MG63 (cell line): Measurements from ENCODE around the gene ADGRA3. TPM values are rescaled to one million over a fixed set of nuclear protein-coding genes. Genes with fewer than 3 reads are reported as not detected.

ENCODE experiments used
- DNase-seq: peaks from one replicate; pipeline ENCODE4 v3.0.0-alpha.2; 2020
- H3K27me3 ChIP-seq: fragments of 250-450 bp; sonication (Bioruptor Pico); 2 replicates; pipeline ENCODE4 v1.5.1; 2020; ENCODE audit warnings: mild to moderate bottlenecking, moderate library complexity
- H3K36me3 ChIP-seq: fragments of 250-450 bp; sonication (Bioruptor Pico); 2 replicates; pipeline ENCODE4 v1.5.1; 2020; ENCODE audit warnings: mild to moderate bottlenecking, moderate library complexity
- H3K4me3 ChIP-seq: fragments of 250-450 bp; sonication (Bioruptor Pico); 2 replicates; pipeline ENCODE4 v1.5.1; 2020; ENCODE audit warnings: mild to moderate bottlenecking, moderate library complexity
- H3K9me3 ChIP-seq: fragments of 250-450 bp; sonication (Bioruptor Pico); 2 replicates; pipeline ENCODE4 v1.5.1; 2020; ENCODE audit warnings: mild to moderate bottlenecking, moderate library complexity
- total RNA-seq: library from RNA; depleted of rRNA; stranded (reverse); fragments of >200 nt; shearing (Covaris generic); gene quantifications from 2 replicates; pipeline ENCODE4 v1.2.3, GENCODE V29; 2014; ENCODE audit warnings: low replicate concordance

Gene ADGRA3
- total RNA-seq, 1 experiment from 2014 or later, result 15.5 TPM

DNA sequence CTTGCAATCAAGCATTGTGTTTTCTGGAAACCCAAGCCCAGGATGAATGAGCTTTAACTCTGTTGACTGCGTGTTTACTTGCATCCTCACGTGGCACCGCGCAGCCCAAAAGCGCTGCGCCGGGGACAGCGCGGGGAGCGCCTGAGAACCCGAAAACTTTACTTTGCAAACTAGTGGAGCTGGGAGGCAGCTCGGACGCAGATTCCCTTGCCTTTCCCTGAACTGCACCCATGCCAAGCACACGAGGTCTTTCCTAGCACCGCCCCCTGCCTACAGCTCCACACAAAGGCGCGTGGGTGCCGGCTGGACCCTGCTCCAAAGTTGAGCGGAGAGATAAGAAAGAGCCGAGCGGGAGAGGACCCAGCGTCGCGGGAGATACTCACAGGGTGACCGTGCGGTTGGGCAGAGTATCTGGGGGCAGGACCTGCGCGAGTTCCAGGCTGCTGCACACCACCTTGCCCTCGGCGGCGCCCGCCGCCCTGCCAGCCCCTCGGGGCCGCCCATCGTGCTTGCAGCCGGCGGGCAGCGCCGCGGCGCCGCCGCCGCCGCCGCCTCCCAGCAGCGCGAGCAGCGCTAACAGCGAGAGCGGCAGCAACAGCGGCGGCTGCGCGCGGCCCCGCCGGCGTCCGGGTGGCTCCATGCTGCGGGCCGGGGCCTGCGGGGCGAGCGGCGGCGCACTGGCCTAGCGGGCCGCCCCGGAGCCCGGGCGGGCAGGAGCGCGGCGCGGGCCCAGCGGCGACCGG, 550 bp downstream of the ADGRA3 start:
- Histone ChIP-seq H3K36me3 (no peaks in the 10 kb centered on the region), H3K27me3 (no peaks in the 10 kb centered on the region), H3K9me3 (no peaks in the 10 kb centered on the region), H3K4me3 (peak overlapping the region; percentile 59)
- peak; percentile 71 for DNase-seq

DNA sequence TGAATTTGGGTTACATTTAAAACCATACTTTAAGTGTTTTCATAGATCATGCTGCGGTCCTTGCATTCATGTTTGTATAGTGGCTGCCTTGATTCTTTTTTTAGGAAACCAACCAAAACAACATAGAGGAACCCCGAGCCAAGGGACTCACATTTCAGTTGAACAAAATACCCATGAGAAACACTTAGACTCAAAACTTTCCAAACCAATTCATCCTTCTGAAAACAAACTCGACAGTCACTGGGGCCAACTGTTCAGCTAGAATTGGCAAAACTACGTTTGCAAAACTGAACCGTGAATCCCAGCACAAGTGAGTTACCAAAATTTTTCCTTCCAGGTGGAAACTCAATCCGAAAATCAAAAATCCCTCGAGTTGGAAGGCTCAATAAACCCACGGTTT, 1.4 kb downstream of the ADGRA3 start:
- no peak for DNase-seq
- no peaks in the 10 kb centered on the region for H3K9me3 ChIP-seq
- peak overlapping the region; percentile 59 for H3K4me3 ChIP-seq
- H3K36me3 ChIP-seq, result no peaks in the 10 kb centered on the region
- H3K27me3 ChIP-seq, result no peaks in the 10 kb centered on the region

DNA sequence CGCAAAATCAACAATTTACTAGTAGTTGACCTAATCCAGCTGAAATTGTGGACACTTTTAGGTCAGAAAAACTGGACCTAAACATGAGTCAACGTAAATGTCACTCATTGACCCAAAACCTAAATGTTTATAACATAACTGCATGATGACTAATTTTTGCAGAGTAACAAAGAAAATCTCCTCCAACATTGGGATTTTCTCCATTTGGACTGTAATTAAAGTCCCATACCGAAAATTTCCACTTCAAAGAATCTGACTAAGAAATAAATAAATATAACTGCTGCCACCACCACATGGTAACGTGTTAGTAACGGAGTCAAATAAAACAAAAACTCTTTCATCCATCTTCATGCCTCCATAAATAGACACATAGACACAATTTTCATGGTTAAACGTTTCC, 1.9 kb downstream of the ADGRA3 start:
- peak overlapping the region; percentile 59 for H3K4me3 ChIP-seq
- H3K27me3 ChIP-seq, result no peaks in the 10 kb centered on the region
- no peak for DNase-seq
- no peaks in the 10 kb centered on the region for H3K9me3 ChIP-seq
- H3K36me3 ChIP-seq, result no peaks in the 10 kb centered on the region

DNA sequence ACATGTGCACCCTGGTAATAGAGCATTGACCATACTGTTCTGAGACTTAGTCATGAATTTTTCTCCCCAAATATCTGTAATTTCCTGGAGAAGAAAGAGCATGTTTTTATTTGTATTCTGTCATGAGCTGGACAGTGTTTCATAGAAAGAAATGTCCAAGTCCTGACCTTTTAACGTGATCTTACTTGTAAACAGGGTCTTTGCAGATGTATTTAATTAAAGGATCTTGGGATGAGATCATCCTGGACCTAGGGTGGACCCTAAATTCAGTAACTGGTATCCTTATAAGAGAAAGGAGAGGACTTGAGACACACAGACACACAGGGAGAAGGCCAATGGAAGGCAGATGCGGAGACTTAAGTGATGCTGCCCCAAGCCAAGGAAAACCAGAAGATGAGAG, 3.6 kb downstream of the ADGRA3 start:
- Histone ChIP-seq H3K27me3 (no peaks in the 10 kb centered on the region), H3K36me3 (no peaks in the 10 kb centered on the region), H3K4me3 (no peak overlapping the region), H3K9me3 (no peaks in the 10 kb centered on the region)
- no peak for DNase-seq

DNA sequence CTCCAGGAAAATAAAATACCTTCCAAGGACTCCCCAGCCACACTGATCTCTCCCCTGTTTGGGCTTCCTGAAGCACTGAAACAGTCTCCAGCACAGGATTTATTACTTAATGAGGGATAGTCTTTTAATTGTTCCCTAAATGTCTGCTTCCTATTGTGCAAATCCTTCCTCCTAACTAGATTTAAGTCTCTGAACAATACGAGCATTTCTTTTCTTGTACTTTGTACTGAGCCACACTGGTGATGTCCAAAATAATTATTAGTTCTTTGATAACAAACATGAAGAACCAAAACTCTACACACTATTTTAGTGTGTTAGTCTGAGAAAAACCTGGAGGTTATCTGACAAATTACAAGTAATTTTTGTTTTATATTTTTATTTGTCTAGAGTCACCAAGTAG, 5.1 kb downstream of the ADGRA3 start:
- H3K36me3 ChIP-seq, result no peaks in the 10 kb centered on the region
- H3K9me3 ChIP-seq, result no peaks in the 10 kb centered on the region
- no peak overlapping the region for H3K4me3 ChIP-seq
- DNase-seq, result no peak
- no peaks in the 10 kb centered on the region for H3K27me3 ChIP-seq

DNA sequence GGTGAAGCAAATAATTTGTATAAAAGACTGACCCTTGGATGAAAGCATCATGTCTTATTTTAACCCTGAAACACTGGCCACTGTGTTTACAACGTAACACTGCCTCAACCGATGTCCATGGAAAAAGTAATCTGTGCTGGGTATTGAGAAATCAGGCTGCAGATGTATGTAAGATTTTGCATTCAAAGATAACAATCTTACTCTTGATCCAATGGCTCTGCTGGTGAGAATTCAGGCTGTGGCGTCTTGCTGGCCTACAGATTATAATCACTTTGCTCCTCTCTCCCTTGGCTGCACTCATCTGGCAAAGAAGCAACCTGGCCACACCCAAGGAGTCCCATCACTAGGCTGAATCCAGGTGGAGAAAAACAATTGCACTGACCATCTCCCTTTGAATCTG, 7.5 kb downstream of the ADGRA3 start:
- no peak overlapping the region for H3K4me3 ChIP-seq
- H3K9me3 ChIP-seq, result no peaks in the 10 kb centered on the region
- H3K27me3 ChIP-seq, result no peaks in the 10 kb centered on the region
- DNase-seq, result no peak
- no peaks in the 10 kb centered on the region for H3K36me3 ChIP-seq

DNA sequence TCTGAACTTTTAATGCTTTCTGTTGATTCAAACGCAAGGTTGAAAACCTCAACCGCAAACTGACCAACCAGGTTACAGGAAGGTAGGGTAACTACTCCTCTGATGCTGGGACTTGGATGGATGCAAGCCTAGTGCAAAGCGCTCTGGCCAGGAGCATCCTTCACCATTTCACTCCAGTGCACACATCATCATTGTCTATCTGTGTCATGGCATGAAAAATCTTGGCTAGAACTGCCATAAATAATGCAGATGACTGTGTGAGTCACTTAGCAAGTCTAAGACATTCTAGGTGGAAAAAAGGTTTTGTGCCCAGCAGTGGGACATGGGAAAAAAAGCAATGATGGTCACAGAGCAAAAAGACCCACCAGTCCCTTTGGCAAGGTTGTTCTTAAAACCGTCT, 10.9 kb downstream of the ADGRA3 start:
- H3K9me3 ChIP-seq, result no peaks in the 10 kb centered on the region
- no peaks in the 10 kb centered on the region for H3K27me3 ChIP-seq
- no peak overlapping the region for H3K4me3 ChIP-seq
- no peaks in the 10 kb centered on the region for H3K36me3 ChIP-seq
- no peak for DNase-seq

DNA sequence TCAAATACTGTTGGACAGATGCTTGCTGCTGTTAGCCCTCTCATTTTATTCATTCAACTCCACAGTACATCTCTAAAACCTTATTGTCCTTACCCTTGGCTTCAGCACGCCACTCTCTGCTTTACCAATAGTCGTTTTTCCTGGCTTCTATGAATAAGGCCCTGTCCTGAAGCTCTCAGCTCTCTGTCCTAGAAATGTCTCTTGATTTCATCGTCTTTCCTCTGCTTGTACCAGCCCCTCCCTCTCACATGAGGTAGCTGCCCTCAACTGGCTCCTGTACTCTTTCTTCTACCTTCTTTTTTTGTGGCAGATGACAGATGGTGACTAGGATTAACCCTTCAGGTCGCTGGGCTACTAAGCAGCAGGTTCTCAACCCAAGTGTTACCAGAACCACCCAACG, 11.4 kb downstream of the ADGRA3 start:
- H3K27me3 ChIP-seq, result no peaks in the 10 kb centered on the region
- no peaks in the 10 kb centered on the region for H3K36me3 ChIP-seq
- H3K9me3 ChIP-seq, result no peaks in the 10 kb centered on the region
- no peak for DNase-seq
- H3K4me3 ChIP-seq, result no peak overlapping the region

DNA sequence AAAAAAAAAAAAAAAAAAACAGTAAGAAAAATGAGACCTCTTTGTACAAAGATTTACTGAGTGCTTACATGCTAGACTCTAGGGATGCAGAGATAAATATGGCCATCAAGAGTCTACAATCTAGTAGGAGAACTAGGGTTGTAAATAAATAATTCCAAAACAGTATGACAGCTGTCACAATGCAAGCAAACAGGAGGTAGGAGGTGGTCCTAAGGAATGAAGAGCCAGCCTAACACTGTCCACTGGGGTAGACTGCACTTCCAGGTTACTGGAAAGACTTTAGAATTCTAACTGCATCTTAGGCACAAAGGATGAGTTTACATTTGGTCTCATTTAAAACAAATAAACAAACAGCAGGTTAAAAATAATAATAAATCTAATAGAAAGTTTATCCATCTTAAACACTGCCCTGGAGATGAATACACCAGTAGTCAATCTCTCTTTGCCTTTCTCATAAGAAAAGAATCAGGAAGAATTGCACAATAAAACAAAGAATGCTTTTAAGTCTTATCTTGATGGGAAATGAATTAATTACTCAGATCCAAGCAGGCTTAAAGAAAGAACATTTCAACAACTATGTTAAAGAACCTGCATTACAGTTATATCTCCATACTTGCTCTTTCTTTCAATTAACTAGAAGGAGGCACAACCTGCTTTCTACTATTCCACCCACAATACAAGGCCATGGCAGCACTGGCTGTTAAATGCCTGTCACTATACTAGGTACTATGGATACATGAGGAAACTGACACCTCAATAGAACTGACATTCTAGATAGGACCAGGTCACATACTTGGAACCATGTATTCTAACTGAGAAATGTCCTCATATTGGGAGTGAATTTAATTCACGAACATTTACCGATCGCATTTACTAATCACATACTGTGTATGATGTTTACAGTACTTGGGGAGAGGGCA, 12.7 kb downstream of the ADGRA3 start:
- H3K36me3 ChIP-seq, result no peaks in the 10 kb centered on the region
- DNase-seq, result no peak

DNA sequence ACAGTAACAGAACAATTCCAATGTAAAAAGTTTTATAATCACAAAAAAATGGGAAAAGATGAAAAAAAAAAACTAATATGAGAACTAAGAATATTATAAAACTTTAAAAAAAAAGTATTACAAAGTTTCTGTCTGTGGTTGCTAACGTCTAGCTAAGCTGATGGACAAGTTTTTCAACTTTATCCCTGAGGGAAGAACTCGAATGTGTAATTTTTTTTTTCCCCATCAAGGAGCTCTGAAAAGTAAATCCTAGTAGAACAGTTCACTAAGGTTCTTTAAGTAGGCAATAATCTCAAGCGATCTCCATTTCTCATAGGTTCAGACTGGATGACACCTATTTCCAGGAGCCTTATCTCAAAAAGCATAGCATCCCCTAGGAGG, 14.2 kb downstream of the ADGRA3 start:
- Histone ChIP-seq H3K27me3 (no peaks in the 10 kb centered on the region), H3K9me3 (no peaks in the 10 kb centered on the region), H3K36me3 (no peaks in the 10 kb centered on the region), H3K4me3 (no peak overlapping the region)
- DNase-seq, result no peak

More for the DNA sequence above, 12.7 kb downstream of the ADGRA3 start:
- Histone ChIP-seq H3K9me3 (no peaks in the 10 kb centered on the region), H3K27me3 (no peaks in the 10 kb centered on the region), H3K4me3 (no peak overlapping the region)

DNA sequence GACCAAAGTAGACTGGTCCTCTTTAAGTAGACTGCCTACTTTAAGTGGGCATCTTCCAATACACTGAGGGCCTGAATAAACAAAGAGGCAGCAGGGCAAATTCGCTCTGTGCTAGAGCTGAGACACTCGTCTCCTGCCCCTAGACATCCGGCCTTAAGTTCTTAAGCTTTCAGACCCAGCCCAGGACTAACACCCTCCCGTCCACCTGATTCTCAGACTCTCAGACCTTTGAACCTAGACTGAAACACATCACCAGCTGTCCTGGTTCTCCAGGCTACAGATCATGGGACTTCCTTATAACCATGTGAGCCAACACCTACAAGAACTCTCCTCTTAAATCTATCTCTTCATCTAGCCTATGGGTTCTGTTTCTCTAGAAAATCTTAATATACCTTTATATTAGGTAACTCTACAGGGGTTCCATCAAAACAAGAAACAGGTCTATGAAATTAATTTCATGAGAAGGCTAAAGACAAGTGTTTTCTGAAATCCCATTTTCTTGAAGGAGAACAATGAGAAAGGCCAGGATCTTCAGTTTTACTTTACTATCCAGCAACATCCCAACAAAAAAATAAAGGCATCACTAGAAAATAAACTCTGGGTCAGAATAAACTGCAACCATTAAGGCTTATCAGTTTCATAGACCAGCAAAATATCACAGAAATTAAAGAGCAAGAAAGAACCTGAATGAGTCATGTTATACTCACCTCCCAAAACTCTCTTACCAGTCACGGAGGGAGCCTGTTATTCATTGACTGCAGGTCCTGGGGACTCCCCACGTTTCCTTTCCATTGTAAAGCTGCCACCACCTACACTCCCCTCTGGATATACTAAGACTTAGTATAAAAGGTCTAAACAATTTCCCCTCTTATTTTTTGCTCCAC, 14.8 kb downstream of the ADGRA3 start:
- DNase-seq, result no peak
- Histone ChIP-seq H3K27me3 (no peaks in the 10 kb centered on the region), H3K9me3 (no peaks in the 10 kb centered on the region), H3K36me3 (no peaks in the 10 kb centered on the region), H3K4me3 (no peak overlapping the region)

DNA sequence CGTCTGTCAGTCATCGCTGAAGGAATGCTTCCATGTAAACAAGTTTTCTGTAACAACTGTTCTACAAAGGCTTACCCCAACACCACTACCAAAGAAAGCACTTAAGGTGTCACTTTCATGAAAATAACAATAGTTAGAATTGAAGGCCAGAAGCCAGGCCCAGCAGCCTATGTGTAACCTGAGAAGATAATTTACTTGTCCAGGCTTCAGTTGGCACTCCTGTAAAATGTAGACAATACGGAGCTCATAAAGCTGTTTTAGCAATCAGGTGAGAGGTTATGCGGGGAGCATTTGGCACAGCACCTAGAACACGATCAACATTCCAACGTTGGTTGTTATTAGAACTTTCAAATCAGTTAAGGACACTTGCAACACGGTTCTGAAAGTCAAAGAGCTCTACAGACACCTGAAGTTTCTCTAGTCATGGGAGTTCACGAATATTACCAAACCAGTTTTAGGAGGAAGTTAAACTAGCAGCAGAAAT, 15.7 kb downstream of the ADGRA3 start:
- Histone ChIP-seq H3K4me3 (no peak overlapping the region), H3K36me3 (no peaks in the 10 kb centered on the region), H3K9me3 (no peaks in the 10 kb centered on the region), H3K27me3 (no peaks in the 10 kb centered on the region)
- no peak for DNase-seq

DNA sequence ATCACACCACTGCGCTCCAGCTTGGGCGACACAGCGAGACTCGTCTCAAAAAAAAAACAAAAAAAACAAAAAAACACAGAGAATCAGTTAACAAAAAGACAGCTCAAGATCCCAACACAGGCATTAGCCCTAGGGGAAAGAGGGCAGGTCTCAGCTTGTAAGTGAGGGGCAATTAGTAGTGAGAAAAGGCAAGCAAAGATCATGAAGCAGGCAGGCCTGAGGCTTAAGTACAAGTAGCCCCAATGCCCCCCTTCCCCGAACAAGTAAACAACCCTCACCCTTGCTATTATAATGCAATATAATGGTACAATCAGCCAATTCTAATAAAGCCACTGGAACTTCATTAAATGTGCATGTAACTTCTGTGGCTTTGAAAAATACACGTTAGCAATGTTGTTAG, 17.0 kb downstream of the ADGRA3 start:
- no peak for DNase-seq
- Histone ChIP-seq H3K36me3 (no peaks in the 10 kb centered on the region), H3K9me3 (no peaks in the 10 kb centered on the region), H3K4me3 (no peak overlapping the region), H3K27me3 (no peaks in the 10 kb centered on the region)

DNA sequence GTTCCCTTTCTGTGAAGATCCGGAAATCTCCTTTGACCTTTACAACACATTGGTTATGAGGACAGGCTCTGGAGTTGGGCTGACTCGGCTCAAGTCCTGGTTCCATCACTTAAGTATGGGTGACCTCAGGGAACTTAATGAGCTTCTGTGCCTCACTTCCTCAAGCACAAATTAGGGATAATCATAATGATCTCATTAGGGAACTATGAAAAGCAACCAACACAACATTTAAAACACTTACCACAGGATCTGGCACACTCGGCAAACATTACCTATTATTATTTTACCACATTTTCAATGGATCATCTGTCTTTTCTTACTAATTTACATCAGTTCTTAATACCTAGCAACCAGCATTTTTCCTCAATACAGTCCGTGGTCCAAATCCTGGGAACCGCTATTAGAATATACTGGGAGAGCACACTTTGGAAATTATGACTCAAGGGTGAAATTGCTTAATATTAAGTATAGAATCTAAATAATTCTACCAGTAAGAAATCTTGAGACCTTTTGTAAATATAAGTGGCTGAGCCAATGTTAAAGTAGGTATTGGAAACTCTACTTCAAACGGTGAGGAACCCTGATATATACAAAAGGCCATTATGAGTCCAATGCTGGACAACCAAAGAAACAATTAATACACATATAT, 19.6 kb downstream of the ADGRA3 start:
- Histone ChIP-seq H3K9me3 (no peaks in the 10 kb centered on the region), H3K36me3 (no peaks in the 10 kb centered on the region), H3K27me3 (no peaks in the 10 kb centered on the region), H3K4me3 (no peak overlapping the region)
- DNase-seq, result no peak

DNA sequence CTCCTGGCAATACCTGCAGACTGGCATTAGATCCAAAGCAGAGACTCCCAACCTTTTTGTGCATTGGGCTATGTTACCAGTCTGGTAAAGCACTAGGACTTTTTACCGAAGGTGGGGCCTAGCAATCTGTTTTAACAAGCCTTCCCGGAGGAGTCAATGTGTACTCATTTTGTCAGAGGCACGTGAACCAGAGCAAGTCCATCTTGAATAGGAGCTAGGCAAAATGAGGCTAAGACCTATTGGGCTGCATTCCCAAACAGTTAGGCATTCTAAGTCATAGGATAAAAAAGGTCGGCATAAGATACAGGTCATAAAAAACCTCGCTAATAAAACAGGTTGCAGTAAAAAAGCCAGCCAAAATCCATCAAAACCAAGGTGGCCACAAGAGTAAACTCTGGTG, 22.3 kb downstream of the ADGRA3 start:
- H3K4me3 ChIP-seq, result no peak overlapping the region
- H3K36me3 ChIP-seq, result no peaks in the 10 kb centered on the region

DNA sequence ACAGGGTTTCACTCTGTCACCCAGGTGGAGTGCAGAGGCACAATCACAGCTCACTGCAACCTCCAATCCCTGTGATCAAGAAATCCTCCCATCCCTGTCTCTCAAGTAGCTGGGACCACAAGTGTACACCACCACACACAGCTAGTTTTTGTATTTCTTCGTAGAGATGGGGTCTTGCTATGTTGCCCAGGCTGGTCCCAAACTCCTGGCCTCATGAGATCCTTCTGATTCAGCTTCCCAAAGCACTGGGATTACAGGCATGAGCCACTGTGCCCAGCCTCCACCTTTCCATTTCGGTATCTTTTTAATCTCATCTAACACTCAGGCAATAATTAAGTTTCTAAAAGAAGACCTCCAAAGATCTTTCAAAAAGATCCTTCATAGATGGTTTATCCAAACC, 22.9 kb downstream of the ADGRA3 start:
- no peak overlapping the region for H3K4me3 ChIP-seq
- no peak for DNase-seq
- H3K36me3 ChIP-seq, result no peaks in the 10 kb centered on the region
- H3K9me3 ChIP-seq, result no peaks in the 10 kb centered on the region
- no peaks in the 10 kb centered on the region for H3K27me3 ChIP-seq

More for the DNA sequence above, 22.3 kb downstream of the ADGRA3 start:
- Histone ChIP-seq H3K27me3 (no peaks in the 10 kb centered on the region), H3K9me3 (no peaks in the 10 kb centered on the region)
- DNase-seq, result no peak
